Stimulated activated naive CD4-positive, alpha-beta T cell (primary cell): Measurements from ENCODE around the gene SLC15A4.
"Not testable (repeated sequence)": the region's sequence is repeated elsewhere in the genome, so short reads cannot be mapped to it uniquely, and the experiment has no call there.

ENCODE experiments used
- DNase-seq, 6 experiments: peaks; one replicate each; lab custom pipeline; 2025; lab: John Stamatoyannopoulos, UW

Gene SLC15A4

GRCh38 chr12:128844031-128844635 is 20.4 kb upstream of the SLC15A4 start:
- DNase-seq = no peak

GRCh38 chr12:128843538-128843937 is 19.8 kb upstream of the SLC15A4 start:
- no peak for DNase-seq

- no peak for DNase-seq
Observed at GRCh38 chr12:128842579-128842978, 18.8 kb upstream of the SLC15A4 start.

- no peak for DNase-seq
Observed at GRCh38 chr12:128840862-128841468, 17.2 kb upstream of the SLC15A4 start.

- DNase-seq = not testable (repeated sequence)
Observed at GRCh38 chr12:128839885-128840284, 16.1 kb upstream of the SLC15A4 start.

GRCh38 chr12:128833418-128833817 is 9.7 kb upstream of the SLC15A4 start:
- no peak for DNase-seq

- DNase-seq = no peak
Observed at GRCh38 chr12:128830505-128830893, 6.7 kb upstream of the SLC15A4 start.

GRCh38 chr12:128829861-128830504 is 6.2 kb upstream of the SLC15A4 start:
- no peak for DNase-seq

- DNase-seq = no peak
Observed at GRCh38 chr12:128827724-128828123, 4.0 kb upstream of the SLC15A4 start.

- DNase-seq = no peak
Observed at GRCh38 chr12:128825835-128826234, 2.1 kb upstream of the SLC15A4 start.

- peak in 3 of 6 experiments; percentile 12 to 62 (median 29) for DNase-seq
Observed at GRCh38 chr12:128823216-128823915, 392 bp downstream of the SLC15A4 start.

- no peak for DNase-seq
Observed at GRCh38 chr12:128820723-128821432, 2.9 kb downstream of the SLC15A4 start.

- no peak for DNase-seq
Observed at GRCh38 chr12:128820253-128820652, 3.5 kb downstream of the SLC15A4 start.

- no peak for DNase-seq
Observed at GRCh38 chr12:128819293-128820144, 4.2 kb downstream of the SLC15A4 start.

- no peak for DNase-seq
Observed at GRCh38 chr12:128818065-128819022, 5.4 kb downstream of the SLC15A4 start.

GRCh38 chr12:128817111-128818015 is 6.4 kb downstream of the SLC15A4 start:
- no peak for DNase-seq

GRCh38 chr12:128816643-128816920 is 7.2 kb downstream of the SLC15A4 start:
- no peak for DNase-seq

GRCh38 chr12:128815779-128816642 is 7.7 kb downstream of the SLC15A4 start:
- DNase-seq = no peak
